Right atrium auricular region (tissue), 2 donors: ENCODE measurements around the gene ARL16. TPM values are rescaled to one million over a fixed set of nuclear protein-coding genes. Genes with fewer than 3 reads are reported as not detected.

ENCODE experiments used
- DNase-seq: peaks from one replicate; pipeline ENCODE4 v3.0.0-alpha.2; 2019; ENCODE audit warnings: low spot score
- H3K27ac ChIP-seq, 2 donors: fragments of 200-600 bp; sonication (generic); 1 replicate in 1 of 2; 2 replicates in 1 of 2; pipeline ENCODE4 v1.5.1; 2016 to 2019
- H3K27me3 ChIP-seq, 2 donors: fragments of 200-600 bp; sonication (generic); one replicate each; pipeline versions ENCODE4 v1.5.1 to v1.6.0; 2017 to 2019
- H3K36me3 ChIP-seq: fragments of 200-600 bp; sonication (generic); one replicate; pipeline ENCODE4 v1.5.1; 2016
- H3K4me1 ChIP-seq, 2 donors: fragments of 200-600 bp; sonication (generic); one replicate each; pipeline versions ENCODE4 v1.5.1 to v1.6.0; 2017 to 2019
- H3K4me3 ChIP-seq, 2 donors: fragments of 200-600 bp; sonication (generic); 1 replicate in 1 of 2; 2 replicates in 1 of 2; pipeline ENCODE4 v1.5.1; 2017 to 2019; ENCODE audit warnings: mild to moderate bottlenecking in 1 of 2, moderate library complexity in 1 of 2
- H3K9me3 ChIP-seq, 2 donors: fragments of 200-600 bp; sonication (generic); one replicate each; pipeline ENCODE4 v1.5.1; 2019
- total RNA-seq, 2 donors: library from RNA; depleted of rRNA; stranded (reverse); fragments of >200 nt; gene quantifications; one replicate each; pipeline ENCODE4 v1.1.0, GENCODE V29; 2016
- TF ChIP-seq, protein P1 (sequence below), 2 donors: fragments of 200-600 bp; sonication (generic); IDR thresholded peaks; one replicate each; pipeline ENCODE4 v1.5.1; 2019; ENCODE audit warnings: antibody characterized with exemption in 2 of 2

Gene ARL16
- total RNA-seq, 2 donors from 2014 or later = 20.3 to 22.2 TPM

DNA sequence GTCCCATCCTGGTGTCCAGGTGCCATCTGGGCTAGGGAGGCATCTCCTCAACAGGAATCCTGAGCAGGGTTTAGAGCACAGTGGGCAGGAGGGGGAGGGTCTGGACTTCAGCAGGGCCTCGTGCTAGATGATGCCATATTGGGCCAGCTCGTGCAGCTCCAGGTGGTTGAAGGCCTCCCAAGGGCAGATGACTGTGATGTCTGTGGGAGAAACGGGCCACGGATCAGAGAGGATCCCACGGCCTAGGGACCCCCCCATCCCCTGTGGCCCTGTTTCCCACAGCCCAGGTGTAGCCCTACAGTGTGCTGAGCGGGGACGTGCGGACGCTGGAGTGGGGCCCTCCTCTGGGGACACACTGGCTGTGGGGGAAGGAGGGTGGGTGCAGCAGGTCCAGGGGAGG lies 32.6 kb downstream of the ARL16 start:
- Histone ChIP-seq H3K9me3 (peaks cover 0 to 6% of the 10 kb centered on the region in 2 donors), H3K4me3 (no peak overlapping the region), H3K4me1 (no peaks in the 10 kb centered on the region), H3K27me3 (peaks cover 4 to 9% of the 10 kb centered on the region in 2 donors), H3K36me3 (no peaks in the 10 kb centered on the region), H3K27ac (no peak overlapping the region)
- TF ChIP-seq, protein P1, sequence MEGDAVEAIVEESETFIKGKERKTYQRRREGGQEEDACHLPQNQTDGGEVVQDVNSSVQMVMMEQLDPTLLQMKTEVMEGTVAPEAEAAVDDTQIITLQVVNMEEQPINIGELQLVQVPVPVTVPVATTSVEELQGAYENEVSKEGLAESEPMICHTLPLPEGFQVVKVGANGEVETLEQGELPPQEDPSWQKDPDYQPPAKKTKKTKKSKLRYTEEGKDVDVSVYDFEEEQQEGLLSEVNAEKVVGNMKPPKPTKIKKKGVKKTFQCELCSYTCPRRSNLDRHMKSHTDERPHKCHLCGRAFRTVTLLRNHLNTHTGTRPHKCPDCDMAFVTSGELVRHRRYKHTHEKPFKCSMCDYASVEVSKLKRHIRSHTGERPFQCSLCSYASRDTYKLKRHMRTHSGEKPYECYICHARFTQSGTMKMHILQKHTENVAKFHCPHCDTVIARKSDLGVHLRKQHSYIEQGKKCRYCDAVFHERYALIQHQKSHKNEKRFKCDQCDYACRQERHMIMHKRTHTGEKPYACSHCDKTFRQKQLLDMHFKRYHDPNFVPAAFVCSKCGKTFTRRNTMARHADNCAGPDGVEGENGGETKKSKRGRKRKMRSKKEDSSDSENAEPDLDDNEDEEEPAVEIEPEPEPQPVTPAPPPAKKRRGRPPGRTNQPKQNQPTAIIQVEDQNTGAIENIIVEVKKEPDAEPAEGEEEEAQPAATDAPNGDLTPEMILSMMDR (IDR thresholded peaks at IDR 0.05) = no peak
- no peak for DNase-seq

DNA sequence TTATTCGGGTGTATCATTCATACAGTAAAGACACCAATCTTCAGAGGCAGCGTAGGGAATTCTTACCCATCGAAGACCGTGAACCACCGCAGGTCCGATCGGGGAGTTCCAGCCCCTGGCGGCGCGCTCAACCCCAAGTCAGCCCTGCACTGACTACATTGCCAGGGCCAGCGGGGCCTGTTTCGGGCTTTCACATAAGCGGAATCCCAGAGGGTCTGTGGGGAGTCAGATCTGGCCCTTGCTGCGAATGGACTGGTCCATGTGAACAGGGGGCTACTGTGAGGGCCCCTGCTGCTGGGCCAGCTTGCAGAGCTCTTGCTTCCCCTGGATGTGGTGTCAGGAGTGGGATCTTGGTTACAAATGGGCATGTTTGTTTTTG lies 34.9 kb downstream of the ARL16 start:
- Histone ChIP-seq H3K4me3 (no peak overlapping the region), H3K9me3 (peaks cover 0 to 6% of the 10 kb centered on the region in 2 donors), H3K36me3 (no peaks in the 10 kb centered on the region), H3K27ac (no peak overlapping the region), H3K27me3 (peaks cover 4 to 9% of the 10 kb centered on the region in 2 donors), H3K4me1 (no peaks in the 10 kb centered on the region)
- TF ChIP-seq, protein P1 (IDR thresholded peaks at IDR 0.05) = no peak
- DNase-seq = no peak

DNA sequence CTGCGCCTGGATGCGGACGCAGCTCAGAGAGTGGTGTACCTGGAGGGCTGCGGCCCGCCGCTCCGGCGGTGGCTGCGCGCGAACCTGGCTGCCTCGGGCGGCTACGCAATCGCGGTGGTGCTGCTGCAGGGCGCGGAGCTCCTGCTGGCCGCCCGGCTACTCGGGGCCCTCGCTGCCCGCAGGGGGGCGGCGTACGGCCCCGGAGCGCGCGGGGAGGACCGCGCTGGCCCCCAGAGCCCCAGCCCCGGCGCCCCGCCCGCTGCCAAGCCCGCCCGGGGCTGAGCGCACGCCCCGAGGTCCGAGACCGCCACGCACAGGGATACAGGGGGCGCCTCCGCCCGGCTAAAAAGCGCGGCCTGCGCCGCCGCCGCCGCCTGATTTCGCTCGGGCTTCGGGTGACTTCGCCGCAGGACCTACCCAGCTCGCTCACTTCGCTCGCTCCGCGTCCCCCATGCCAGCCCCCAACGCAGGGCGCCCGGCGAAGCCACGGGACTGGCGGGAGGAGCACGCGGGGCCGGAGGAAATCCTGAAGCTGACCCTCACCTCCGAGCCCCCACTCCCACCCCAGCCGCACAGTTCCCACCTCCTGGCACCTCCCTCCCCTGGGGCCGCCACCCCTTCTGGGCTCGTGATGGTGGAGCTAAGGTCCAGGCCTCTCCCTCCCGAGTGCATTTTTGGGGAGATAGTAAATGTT lies 35.4 kb downstream of the ARL16 start:
- Histone ChIP-seq H3K9me3 (peaks cover 0 to 6% of the 10 kb centered on the region in 2 donors), H3K4me1 (no peaks in the 10 kb centered on the region), H3K4me3 (no peak overlapping the region), H3K36me3 (no peaks in the 10 kb centered on the region), H3K27ac (no peak overlapping the region), H3K27me3 (peaks cover 4 to 9% of the 10 kb centered on the region in 2 donors)
- TF ChIP-seq, protein P1 (IDR thresholded peaks at IDR 0.05) = no peak
- no peak for DNase-seq

DNA sequence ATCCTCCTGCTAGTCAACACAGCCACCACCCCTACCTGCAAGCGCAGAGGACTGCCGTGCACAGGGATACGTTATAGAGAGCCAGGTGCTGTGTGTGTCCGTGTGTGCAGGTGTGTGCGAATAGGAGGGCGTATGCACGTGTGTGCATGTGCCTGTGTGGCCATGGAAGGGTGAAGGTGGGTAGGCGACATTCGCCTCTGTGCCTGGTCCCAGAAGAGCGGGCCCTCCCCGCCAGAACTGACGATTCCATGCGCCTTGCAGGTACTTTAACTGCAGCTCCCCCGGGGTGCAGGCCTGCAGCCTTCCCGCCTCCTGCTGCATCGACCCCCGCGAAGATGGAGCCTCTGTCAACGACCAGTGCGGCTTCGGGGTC lies 36.0 kb downstream of the ARL16 start:
- no peak for DNase-seq
- peaks cover 4 to 9% of the 10 kb centered on the region in 2 donors for H3K27me3 ChIP-seq
- no peak overlapping the region for H3K4me3 ChIP-seq
- H3K36me3 ChIP-seq = no peaks in the 10 kb centered on the region
- no peak overlapping the region for H3K27ac ChIP-seq
- peaks cover 0 to 6% of the 10 kb centered on the region in 2 donors for H3K9me3 ChIP-seq
- no peaks in the 10 kb centered on the region for H3K4me1 ChIP-seq
- TF ChIP-seq, protein P1 (IDR thresholded peaks at IDR 0.05) = no peak

DNA sequence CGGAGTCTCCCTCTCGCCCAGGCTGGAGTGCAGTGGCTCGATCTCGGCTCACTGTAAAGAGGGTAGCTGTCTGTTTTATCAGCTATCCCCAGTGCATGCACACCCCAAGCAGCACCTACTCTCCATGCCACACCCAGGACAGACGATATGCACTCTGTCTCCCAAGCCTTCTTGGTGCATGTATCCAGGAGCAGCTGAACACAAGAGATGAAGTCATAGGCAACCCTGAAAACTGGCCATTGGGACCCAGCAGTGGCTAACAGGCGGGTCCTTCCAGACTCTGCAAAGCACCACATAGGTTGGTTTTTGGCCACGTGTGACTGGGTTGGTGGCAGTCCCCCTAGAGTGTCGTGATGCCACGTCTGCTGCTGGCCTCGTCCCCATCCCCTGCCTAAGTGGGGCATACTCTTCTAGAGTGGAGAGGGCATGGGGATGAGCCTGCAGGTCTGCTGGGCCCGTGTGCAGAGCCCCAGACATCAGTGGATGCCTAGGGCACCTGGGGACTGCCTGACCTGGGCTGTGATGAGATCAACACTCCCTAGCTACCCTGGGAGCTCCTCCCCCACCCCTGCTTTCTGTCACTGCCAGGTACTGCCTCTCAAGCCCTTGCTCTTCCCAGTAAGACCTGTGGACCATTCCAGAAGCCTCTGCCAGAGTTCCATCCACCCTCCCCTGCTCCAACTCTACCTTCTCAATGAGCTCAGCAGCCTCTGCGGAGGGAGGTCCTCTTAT lies 36.6 kb downstream of the ARL16 start:
- no peak overlapping the region for H3K4me3 ChIP-seq
- TF ChIP-seq, protein P1 (IDR thresholded peaks at IDR 0.05) = no peak
- H3K4me1 ChIP-seq = no peaks in the 10 kb centered on the region
- peaks cover 0 to 6% of the 10 kb centered on the region in 2 donors for H3K9me3 ChIP-seq
- H3K27me3 ChIP-seq = peaks cover 4 to 9% of the 10 kb centered on the region in 2 donors
- no peak for DNase-seq
- no peak overlapping the region for H3K27ac ChIP-seq
- H3K36me3 ChIP-seq = no peaks in the 10 kb centered on the region
